IPS-NIHi11 (cell line): ENCODE measurements around the gene HIVEP3.

Experiments used
- DNase-seq: peaks from one replicate; pipeline ENCODE4 v3.0.0; 2012; ENCODE audit warnings: mixed read lengths, low spot score

HIVEP3 gene

DNA sequence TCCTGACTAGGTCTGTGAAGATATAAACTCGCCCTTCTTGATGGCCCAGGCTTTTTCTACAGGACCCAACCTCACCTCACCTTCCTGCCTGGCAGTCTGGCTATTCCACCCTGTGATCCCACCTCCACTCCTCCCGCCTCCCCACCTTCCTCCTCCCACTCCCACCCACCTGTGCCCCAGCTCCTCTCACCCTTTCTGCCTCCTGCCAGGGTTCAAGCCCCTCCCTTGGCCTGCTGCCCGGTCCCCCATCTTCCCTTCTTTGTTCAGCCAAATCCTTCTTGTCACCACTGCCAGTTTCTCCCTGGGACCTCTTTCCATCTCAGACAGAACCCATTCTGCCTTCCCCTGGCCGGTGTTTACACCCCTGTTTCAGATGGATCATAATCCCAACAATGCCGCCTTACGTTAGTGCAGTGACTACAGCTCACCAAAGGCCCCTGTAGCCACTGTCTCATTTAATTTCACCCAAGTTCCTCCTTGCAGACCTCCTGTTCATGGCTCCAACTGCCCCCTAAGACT, 306.7 kb downstream of the HIVEP3 start:
- DNase-seq, result no peak

- DNase-seq, result no peak
These were observed 307.4 kb downstream of the HIVEP3 start for GRCh38 chr1:41611068-41611931.

DNA sequence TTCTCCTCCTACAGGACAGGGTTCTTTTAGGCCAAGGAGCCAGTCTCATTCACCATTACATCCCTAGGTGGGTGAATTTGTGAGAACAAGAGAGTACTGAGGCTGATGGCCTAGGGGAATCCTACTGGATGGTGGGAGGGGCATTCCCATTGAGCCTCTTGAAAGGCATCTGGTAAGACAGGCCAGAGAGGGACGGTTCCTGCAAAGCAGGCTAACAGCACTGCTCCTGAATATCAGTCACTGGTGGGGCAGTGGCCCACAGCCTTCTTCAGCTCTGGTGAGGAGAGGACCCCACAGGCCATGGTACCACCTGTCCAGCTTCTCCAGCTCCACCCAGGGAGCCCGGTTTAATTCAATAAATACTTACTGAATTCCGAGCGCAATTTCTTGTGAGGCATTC, 308.4 kb downstream of the HIVEP3 start:
- DNase-seq, result no peak

DNA sequence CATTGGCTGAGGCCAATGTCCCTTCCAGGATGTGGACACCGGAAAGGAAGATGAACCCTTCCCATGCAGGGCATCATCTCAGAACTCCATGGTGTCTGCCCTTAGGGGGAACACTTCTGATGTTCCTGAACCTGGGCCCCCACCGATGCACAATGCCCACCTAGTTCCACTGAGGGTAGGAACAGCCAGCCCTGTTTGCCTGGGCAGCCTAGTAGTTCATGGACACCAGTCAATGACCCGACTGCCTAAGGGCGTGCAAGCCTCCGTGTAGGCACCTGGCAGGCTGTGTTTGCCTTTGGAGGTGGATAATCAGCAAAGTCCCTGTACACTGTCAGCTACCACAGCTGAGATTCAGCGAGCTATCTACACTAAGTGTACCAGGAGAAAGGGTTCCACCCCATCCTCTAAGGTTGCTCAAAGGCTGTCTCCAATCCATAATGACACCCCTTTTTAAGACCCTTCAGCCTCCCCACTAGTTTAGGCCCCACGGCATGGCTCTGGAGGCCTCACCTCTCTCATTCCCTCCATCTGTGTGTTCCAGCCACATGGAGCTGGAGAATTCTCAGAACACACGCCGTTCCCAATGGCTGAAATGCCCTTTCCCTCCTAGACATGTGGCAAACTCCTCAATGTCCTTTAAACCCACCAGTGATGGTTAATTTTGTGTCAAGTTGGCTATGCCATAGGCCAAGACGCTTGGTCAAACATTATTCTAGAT, 309.4 kb downstream of the HIVEP3 start:
- DNase-seq, result no peak

GRCh38 chr1:41608211-41608610, 310.5 kb downstream of the HIVEP3 start:
- DNase-seq, result no peak

GRCh38 chr1:41607808-41608207, 310.9 kb downstream of the HIVEP3 start:
- DNase-seq, result no peak

DNA sequence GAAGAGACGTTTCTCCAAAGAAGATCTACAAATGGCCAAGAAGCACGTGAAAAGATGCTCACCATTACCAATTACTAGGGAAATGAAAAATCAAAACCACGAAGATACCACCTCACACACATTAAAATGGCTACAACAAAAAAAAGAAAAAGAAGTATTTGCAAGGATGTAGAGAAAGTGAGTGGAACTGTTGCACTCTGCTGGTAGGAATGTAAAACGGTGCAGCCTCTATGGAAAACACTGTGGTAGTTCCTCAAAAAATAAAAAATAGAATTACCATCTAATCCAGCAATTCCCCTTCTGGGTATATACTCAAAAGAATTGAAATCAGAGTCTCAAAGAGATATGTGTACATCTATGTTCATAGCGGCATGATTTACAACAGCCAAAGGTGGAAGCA, 318.8 kb downstream of the HIVEP3 start:
- no peak for DNase-seq

GRCh38 chr1:41598325-41598724, 320.4 kb downstream of the HIVEP3 start:
- no peak for DNase-seq

DNA sequence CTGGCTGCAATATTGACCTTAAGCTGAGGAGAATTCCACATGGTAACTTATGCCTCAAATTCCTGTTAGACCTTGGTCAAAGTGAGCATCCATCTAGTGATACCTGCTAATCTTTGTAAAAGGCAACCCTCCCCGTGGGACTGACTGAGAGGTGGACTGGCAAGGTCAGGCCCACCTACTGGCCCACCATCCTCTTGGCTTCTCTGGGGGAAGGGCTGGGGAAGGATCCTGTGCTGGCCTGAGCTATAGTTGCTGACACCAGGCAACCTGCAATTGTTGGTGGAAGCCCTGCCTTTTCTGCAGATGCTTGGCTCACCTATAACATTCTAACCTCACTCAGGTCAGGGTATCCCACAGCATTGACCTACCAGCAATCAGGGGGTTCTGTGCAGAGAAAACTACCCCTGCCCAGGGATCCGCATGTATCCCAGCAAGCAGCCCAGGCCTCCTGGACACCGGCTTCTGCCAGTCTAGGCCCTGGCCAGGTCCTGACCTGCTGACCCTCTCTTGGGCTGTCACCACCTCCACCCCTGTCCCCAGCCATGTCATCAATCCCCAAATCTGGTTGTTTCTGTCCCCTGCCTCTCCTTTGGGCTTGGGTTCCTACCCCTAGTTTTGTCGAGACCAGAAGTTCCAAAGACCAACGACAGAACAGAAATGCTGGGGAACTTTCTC, 326.1 kb downstream of the HIVEP3 start:
- DNase-seq, result no peak

DNA sequence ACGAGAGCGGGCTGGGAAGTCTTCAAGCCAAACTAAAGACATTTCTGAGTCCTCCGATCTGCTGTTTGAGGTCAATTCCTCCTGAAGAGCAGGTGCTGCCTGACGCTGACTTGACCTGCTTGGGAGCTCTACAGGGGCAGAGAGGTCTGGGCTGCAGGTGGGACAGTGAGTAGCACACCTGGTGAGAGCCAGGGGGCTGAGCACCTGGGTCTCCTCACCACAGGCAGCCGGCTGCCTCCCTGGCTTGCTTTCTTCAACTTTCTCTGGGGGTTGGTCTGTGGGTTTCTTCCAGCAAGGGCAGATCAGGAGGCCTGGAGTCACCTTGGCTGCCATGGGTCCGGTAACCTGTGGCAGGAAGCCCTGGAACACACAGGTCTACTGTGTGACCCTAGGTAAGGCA, 326.8 kb downstream of the HIVEP3 start:
- no peak for DNase-seq

DNA sequence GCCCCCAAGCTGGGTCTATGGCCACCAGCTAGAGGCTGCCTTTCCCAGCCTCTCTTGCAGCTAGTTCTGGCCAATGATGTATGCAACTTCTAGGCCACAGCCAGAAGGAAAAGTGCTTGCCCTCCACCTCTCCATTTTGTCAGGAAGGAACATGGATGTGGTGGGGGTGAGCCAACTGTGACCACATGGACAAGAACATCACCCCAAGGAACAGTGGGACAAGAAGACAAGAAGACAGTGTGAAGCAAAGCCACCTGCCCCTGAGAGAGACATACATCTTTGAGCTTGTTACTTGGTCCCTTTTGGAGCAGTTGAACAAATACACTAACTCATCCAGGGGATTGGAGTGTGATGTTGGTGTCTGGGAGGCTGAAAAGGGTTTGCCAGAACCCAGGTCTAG, 328.4 kb downstream of the HIVEP3 start:
- DNase-seq, result no peak

DNA sequence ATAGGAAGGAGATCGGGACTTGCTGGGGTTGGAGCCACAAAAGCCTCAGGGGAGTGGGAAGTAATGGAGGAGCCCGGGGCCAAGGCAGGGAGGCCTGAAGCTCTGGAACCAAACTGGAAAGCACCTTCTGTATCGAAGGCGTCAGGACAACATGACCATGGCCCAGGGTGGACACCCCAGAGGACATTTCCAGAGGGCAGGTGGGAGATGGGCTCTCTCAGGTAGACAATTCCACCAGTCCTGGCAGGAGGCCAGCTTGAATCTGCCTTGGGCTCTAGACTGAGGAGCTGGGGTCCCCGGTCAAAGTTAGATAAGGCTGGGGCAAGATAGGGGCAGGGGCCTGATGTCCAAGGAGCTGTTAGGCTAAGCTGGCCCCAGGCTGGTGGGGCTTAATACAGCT, 329.3 kb downstream of the HIVEP3 start:
- DNase-seq, result no peak

DNA sequence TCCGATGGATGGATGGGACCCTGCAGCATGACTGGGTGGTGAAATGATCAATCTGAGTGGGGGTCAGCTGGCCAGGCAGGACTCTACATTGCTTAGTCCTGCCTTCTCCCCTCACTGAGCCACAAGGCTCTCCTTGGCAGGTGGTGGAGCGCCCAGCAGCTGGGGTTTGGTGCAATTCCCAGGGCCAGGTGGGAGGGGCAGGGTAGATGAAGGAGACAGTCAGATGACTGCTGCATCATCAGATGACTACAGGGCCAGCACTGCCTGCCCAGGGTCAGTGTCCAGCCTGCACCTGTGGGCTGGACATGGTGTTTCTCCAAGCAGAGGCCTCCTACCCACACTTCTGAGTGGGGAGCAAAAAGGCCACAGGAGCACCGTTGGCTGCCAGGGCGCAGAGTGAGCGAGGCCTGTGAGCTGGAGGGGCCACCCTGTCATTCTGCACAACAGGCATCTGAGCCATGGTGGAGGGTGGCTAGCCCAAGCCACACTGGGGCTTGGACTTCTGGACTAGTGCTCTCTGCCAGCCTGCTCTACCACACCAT, 330.3 kb downstream of the HIVEP3 start:
- no peak for DNase-seq

DNA sequence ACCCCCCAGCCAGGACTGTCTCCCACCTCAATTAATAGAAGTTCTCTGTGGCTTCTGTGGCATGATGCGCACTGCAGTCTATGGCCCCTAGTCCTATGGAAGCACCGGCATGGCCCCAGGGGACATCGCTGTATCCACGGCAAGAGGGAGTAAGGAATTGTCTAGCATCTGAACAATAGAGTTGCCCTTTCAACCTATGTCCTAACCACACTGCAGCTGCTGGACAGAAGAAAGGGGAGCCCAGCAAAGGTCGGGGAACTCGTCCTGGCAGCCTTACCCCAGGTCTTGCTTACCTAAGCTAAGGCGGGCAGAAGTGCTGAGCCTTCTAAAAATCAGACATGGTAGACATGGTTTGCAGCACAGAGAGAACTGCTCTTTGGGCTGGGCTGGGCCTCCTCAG, 330.9 kb downstream of the HIVEP3 start:
- DNase-seq, result no peak

GRCh38 chr1:41586230-41586629, 332.5 kb downstream of the HIVEP3 start:
- DNase-seq, result no peak

- peak; percentile 36 for DNase-seq
These were observed 334.8 kb downstream of the HIVEP3 start for GRCh38 chr1:41583658-41584547.

GRCh38 chr1:41582851-41583657, 335.7 kb downstream of the HIVEP3 start:
- no peak for DNase-seq

GRCh38 chr1:41582351-41582750, 336.4 kb downstream of the HIVEP3 start:
- no peak for DNase-seq

DNA sequence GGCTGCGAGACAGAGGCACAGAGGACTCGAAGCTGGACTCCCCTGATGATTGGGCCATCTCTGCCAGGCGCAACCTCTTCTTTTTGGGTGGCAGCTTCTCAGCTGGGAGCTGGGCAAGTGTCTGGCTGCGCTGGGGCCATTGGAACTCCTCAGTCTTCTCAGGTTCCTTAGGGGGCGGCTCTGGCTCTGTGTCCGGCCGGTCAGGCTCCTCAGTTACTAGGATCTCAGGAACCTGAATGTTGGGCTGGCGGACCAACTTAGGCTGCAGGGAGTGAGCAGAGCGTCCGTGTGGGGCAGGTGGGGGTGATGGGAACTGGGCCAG, 336.8 kb downstream of the HIVEP3 start:
- no peak for DNase-seq

DNA sequence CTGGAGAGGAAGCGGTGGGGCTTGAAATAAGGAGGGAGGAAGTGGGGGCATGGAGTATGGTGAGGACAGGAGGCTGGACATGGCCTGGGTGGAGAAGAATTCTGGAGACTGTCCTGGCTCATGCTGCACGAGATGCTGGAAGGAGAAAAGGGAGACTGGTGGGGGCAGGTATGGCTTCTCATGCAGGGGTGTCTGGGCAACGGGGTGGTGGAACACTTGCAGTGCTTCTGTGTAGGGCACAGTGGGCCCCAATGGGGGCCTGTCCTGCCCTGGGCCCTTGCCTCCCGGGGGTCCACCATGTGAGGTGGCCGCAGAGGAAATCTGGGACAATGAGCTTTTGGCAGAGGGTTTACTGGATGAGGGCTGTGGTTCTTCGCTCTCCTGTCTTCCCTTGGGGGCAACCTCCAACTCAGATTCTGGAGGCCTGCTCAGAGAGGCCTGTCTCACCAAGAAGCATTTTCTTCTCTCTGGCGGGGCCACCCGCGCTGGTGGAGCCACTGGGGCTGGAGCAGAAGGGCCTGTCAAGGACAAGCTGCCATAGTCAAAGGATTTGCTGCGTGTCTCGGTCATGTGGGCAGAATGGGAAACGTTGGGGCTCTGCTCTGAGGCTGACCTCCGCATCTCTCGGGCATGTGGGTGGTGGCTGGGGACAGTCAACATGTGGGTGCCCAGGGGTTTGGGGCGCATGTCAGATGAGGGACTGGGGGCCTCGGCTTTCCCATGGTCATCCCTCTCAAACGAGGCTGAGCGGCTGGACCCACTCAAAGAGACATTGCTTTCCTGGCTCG, 337.3 kb downstream of the HIVEP3 start:
- DNase-seq, result no peak
